Measurements from ENCODE around the gene NARF.
"Not testable (repeated sequence)": the region's sequence is repeated elsewhere in the genome, so short reads cannot be mapped to it uniquely, and the experiment has no call there.

Gene NARF

DNA sequence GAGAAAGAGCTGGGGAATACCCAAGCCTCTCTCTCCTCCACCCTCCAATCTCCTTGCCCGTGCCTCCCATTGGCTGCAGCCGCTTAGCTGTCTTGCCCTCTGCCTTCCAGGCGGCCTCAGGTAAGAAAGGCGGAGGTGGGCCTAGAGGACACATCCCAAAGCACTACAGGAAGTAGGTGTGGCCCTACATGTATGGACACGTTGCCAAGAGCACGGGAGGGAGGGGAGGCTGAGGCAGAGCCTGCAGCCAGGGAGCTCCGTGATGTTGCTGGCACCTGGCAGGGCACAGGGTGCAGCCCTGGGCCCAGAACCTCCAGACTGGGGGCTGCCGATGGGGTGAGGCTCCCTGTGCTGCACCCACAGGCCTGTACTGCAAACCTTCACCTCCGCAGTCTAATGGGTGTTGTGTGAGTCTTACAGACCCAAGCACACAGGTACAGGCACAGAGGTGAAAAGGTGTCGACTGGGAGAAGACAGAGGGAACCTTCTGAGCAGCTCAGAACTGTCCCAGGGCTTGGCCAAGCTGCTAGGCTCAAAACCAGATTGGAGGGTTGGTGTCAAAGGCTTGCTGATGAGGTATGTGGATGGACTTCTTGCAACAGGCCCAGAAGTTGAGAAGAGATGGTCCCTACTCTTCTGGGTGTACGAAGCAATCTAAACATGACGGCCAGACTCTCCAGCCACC, 37.4 kb downstream of the NARF start:
- in situ Hi-C loops (cut with HindIII; ENCODE audit: low sequenced_read_pairs), result no loop called here

DNA sequence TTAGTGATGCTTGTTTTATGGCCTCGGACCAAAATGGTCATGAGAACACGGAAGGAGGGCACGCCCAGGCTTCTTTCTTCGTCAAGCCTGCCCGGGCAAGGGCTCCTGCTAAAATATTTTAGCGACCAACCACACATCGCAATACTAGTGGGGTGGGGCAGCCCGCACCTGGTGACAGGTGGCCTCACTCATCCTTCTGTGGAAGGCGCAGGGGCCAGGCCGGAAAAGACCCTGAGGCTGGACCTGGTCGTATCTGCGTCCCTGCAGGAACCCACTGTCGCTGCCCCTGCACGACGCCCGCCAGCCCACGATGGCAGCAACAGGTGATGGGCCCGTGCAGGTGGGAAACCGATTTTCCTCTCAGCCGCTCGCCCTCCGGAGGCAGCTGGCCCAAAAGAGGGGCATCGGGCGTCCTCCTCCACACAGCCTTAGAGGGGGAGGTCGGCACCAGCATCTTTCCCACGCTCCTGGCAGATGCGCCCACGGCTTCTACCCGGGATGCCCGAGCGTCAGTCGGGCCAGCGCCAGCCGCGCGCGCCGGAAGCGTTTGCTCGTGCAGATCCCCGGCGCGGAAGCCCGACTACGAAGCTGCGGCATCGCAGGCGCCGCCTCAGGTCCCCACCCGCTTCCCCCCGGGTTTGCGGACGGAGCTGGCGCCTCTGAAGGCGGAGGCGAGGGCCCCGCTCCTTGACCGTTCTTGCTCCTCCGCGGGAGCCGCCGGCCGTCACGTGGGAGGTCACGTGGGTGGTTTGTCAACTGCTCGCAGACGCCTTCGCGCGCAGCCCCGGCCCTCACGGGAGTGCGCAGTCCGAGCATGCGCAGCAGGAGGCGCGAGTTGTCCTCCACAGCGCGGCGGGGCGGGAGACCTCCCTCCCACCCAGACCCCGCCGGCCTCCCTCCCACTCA, 38.2 kb downstream of the NARF start:
- in situ Hi-C loops (cut with HindIII; ENCODE audit: low sequenced_read_pairs), result no loop called here

DNA sequence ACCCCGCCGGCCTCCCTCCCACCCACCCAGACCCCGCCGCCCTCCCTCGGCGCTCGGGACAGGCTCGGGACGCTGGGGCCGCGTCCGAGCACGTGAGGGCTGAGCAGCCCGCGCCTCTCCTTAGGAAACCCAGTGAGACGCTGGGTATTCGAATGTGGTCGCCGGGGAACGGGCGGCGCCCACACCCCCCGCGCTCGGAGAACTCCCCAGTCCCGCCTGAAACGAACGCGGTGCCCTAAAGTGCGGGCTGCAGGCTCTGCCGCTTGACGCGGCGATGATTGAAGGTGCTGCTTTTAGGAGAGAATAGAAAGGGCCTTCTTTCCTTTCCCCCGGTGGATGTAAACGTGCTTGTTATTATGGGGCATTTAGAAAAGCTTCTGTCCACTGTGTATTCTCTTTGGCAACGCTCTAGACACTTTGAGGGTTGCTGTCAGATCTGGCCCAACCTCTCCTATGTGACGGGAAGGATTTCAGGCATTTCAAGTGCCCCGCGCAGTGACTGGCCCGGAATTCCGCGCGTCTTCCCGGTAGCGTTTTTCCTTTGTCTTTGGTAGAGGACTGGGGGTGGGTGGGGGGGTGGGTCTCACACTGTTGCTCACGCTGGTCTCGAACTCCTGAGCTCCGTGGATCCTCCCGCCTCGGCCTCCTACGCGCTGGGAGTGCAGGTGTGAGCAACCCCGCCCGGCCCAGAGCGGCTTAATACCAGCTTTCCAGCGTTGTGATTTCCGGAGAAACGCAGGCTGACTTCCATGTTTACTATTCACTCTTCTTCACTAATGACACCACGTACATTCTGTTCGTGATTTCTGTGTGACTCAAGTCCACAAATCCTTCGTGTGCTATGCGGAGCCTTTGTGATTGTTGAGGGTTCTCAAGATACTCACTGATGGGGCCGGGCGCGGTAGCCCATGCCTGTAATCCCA, 39.2 kb downstream of the NARF start:
- in situ Hi-C loops (cut with HindIII; ENCODE audit: low sequenced_read_pairs), result no loop called here

DNA sequence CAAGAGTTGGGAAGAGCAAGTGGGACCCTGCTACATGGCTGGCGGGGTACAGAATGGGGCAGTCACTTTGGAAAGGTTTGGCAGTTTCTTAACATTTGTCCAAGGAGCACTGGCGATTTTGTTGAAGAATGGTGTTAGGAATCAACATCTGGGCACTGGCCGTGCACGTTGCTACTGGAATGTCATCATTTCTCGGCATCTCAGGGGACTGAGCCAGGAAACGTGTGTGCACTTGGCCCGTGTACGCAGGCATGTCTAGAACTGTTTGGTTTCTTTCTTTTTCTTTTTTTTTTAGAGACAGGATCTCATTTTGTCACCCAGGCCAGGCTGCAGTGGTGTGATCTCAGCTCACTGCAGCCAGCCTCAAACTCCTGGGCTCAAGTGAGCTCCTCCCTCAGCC, 43.7 kb downstream of the NARF start:
- in situ Hi-C loops (cut with HindIII; ENCODE audit: low sequenced_read_pairs), result no loop called here

DNA sequence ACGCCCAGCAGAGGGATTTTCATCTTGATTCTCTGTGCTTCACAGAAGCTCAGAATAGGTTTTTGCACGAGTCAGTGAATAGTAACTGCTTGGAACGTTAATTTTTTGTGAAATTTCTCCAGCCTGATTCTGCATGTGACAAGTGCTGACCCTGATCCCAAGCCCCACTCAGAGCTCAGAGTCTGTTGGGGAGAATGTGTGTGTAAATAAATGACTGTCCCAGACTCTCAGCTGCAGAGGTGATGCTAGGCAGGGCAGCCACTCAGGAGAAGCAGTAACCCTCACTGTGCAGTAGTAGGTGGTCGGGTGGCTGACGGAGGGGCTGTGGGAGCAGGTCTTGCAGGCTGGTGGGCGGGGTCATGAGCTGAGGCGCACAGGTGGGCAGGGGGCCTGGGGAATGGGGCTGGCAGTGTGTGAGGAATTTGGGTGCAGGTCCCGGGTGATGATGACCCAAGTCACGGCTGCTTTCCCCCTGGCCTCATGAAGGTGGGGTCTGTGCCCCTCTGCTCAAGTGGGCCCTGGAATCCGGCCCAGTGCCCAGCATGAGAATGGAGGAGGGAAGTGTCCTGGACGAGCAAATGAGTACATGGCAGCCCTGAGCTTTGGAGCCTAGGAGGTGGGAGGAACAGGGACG, 44.7 kb downstream of the NARF start:
- in situ Hi-C loops (cut with HindIII; ENCODE audit: low sequenced_read_pairs), result no loop called here

DNA sequence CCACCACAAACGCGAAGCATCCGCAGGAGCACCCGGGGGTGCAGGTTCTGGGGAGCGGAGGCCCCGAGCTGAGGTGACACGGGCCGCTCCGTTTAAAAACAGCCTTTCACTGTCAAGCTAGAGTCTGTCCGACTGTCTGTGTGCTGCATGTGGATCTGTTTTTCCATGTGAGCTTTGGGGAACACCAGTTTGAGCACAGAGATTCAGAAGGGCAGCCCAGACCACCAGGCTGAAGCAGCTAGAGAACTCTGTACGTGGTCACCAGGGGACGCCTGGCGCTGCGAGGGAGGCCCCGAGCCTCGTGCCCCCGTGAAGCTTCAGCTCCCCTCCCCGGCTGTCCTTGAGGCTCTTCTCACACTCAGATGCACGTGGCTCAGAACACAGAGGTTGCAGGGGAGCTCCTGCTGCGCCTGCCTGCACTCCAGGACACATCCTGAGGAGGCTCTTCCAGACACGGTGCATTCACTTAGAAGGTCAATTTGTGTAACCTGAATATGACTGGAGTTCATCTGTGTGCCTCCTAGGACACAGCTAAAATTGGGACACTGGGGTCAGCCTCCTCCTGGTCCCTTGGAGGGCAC, 45.3 kb downstream of the NARF start:
- in situ Hi-C loops (cut with HindIII; ENCODE audit: low sequenced_read_pairs), result no loop called here

DNA sequence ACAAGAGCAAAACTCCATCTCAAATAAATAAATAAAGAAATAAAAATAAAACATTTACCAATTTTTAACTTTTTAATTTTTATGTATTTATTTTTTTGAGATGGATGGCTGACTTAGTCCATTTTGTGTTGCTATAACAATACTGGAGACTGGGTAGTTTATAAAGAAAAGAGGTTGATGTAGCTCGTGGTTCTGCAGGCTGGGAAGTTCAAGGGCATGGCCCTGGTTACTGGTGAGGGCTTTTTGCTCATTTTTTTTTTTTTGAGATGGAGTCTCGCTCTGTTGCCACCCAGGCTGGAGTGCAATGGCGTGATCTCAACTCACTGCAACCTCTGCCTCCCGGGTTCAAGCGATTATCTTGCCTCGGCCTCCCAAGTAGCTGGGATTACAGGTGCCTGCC, 46.8 kb downstream of the NARF start:
- in situ Hi-C loops (cut with HindIII; ENCODE audit: low sequenced_read_pairs), result no loop called here

DNA sequence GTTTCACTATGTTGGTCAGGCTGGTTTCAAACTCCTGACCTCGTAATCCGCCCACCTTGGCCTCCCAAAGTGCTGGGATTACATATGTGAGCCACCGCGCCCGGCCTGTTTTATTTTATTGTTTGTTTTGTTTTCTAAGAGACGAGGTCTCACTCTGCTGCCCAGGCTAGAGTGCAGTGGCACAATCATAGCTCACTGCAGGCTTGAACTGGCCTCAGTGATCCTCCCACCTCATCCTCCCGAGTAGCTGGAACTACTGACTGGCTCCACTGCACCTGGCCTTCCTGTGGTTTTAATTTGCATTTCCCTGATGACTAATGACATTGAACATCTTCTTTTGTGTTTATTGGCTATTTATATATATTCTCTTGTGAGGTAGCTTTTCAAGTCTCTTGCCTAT, 47.9 kb downstream of the NARF start:
- in situ Hi-C loops (cut with HindIII; ENCODE audit: low sequenced_read_pairs), result not testable (repeated sequence)

DNA sequence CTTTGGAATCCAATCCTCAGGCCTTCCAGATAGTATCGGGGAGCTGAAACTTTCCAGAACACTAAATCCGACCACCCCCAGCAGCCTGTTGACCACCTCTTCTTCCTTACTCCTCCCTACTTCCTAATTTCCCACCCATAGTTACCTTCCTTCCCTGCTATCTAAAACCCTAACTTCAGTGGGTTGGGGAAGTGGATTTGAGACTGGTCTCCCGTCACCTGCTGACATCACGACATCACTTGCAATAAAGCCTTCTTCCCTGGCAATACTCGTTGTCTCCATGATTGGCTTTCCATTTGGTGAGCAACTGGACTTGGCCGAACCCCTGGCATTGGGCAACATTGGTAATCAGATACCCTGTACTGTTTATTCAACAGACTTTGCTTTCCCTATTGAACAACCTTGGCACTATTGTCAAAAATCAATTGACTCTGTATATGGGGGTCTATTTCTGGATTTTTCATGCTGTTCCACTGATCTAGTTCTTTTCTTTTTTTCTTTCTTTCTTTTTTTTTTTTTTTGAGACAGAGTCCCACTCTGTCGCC, 49.2 kb downstream of the NARF start:
- in situ Hi-C loops (cut with HindIII; ENCODE audit: low sequenced_read_pairs), result no loop called here

DNA sequence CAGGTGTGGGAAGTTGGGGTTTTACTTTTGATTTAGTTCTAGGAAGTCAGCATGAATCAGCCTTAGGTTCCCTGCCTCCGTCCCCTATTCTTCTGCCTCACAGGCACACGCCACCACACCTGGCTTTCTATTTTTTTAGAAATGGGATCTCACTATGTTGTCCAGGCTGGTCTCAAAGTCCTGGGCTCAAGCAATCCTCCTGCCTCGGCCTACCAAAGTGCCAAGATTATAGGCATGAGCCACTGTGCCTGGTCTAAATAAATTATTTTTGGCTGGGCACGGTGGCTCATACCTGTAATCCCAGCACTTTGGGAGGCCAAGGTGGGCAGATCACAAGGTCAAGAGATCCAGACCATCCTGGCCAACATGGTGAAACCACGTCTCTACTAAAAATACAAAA, 53.1 kb downstream of the NARF start:
- in situ Hi-C loops (cut with HindIII; ENCODE audit: low sequenced_read_pairs), result not testable (repeated sequence)

DNA sequence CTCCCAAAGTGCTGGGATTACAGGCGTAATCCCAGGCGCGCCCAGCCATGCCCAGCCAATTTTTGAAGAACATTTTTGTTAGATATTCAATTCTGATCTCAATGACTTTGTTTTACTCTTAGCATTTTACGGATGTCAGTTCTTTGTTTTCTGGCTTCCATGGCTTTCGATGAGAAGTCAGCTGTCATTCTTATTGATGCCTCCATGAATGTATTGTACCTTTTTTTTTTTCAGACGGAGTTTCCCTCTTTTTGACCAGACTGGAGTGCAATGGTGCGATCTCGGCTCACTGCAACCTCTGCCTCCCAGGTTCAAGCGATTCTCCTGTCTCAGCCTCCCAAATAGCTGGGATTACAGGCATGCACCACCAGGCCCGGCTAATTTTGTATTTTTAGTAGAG, 55.3 kb downstream of the NARF start:
- in situ Hi-C loops (cut with HindIII; ENCODE audit: low sequenced_read_pairs), result not testable (repeated sequence)

DNA sequence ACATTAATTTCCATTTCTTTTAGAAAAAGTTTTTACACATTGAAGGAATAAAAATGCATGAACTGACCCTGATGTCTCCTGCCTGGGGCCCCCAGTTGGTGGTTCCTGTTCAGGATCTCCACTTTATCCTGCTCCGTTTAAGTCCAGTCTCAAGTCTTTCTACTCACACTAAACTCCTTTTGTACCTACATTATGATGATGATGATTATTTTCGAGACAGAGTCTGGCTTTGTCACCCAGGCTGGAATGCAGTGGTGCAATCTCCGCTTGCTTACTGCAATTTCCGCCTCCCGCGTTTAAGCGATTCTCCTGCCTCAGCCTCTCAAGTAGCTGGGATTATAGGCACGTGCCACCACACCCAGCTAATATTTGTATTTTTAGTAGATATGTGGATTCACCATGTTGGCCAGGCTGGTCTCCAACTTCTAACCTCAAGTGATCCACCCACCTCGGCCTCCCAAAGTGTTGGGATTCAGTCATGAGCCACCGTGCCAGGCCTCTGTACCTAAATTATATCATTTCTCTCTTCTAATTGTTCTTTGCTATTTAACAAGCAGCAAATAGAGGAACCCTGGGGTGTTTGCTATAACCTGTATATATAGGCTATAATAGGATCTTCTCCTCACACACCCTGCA, 58.8 kb downstream of the NARF start:
- in situ Hi-C loops (cut with HindIII; ENCODE audit: low sequenced_read_pairs), result no loop called here

DNA sequence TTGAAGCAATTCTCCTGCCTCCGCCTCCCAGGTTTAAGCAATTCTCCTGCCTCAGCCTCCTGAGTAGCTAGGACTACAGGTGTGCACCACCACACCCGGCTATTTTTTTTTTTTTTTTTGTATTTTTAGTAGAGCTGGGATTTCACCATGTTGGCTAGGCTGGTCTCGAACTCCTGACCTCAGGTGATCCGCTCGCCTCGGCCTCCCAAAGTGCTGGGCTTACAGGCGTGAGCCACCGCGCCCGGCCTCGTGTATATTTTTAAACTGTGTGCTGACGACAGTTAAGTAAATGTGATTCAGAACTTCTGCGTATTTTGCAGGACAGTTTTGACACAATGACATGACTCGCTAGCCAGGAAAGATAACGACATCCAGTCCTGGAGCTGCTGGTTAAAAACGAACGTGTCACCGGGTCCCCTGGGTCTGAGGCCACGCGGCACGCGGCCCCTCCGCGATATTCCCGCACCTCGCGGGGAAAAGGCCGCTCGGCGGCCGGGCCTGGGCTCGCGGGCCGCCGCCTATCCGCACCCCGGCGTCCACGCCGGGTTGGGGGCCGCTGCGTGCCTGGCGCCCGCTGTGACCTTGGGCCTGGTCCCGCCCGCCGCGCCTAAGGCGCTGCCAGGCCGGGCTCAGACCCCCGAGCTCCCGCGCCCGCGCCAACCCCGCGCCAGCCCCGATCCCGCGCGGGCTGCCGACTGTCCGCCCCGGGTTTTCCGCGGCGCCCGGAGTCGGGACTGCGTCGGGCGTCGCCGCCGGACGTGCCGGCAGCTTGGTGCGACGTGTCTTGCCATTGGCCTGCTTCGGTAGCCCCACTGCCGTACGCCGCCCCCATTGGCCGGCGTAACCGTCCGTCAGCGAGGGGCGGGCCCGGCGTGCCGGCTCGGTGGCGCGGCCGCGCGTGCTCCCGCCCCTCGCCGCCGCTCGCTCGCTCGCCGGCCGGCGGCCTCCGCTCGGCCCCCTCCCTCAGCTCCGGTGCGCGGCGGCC, 60.6 kb downstream of the NARF start, which contains the start of gene FOXK2:
Gene FOXK2 (plus strand): TSS at position 907 of the 985 bp plus-strand sequence. CDS start 157 bp downstream, outside the sequence.
- in situ Hi-C loops (cut with HindIII; ENCODE audit: low sequenced_read_pairs), result no loop called here

DNA sequence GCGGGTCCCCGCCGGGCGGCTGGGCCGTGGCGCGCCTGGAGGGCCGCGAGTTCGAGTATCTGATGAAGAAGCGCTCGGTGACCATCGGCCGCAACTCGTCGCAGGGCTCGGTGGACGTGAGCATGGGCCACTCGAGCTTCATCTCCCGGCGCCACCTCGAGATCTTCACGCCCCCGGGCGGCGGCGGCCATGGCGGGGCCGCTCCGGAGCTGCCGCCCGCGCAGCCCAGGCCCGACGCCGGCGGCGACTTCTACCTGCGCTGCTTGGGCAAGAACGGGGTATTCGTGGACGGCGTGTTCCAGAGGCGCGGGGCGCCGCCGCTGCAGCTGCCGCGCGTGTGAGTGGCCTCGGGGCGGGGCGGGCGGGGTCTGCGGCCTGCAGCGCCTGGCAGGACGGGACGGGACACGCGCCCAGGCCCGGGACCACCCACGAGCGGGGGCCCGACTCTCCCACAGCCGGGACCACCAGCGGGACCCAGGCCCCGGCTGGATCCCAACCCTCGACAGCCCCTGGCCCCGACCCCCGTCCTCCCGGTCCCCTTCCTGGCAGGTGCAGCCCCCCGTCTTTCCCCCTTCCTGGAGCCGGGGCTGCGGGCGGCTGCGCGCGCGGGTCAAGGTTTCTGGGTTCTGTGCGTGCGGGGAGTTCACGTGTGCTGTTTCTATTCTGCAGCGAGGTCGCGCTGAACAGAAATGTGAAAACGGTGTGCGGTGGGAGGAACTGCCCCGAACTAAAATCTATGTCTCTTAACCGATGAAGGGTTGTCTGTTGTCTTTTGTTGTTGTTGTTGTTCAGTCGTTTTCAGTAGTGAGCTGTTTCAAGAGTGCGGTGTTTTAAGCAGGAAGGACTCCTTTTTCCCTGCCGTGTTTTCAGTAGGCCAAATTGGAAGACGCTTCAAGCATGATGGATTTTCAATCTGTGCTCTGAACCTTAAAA, 61.7 kb downstream of the NARF start:
- in situ Hi-C loops (cut with HindIII; ENCODE audit: low sequenced_read_pairs), result no loop called here

DNA sequence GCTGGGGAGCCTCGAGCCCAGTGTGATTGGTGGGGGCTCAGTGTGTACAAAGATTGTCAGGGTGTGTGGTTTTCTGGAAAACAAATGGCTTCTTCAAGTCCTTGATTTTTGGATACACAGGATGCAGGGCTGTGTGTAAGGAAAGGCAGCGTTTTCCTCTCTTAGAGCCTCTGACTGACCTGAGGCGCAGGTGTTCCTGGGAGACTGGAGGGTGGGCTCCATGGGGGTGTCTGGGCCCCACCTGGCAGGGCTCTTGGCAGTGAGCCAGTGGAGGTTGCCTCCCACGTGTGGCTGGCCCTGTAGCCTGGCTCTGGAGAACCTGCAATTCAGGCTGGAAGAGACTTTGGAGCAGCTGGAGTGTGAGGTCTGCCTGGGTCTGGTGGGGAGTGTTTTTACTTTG, 66.0 kb downstream of the NARF start:
- in situ Hi-C loops (cut with HindIII; ENCODE audit: low sequenced_read_pairs), result no loop called here

DNA sequence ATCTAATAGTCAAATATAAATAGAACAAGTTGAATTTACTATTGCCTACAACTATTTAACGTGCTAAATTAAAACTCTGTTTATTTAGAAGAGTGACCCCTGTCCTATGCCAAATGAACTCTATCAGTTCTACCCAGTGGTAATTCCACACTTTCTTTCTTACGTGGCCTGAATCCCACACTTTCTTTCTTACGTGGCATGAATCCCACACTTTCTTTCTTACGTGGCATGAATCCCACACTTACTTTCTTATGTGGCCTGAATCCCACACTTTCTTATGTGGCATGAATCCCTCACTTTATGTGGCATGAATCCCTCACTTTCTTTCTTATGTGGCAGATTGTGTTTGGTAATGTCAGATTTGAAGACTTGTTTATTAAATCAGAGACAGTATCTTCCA, 67.2 kb downstream of the NARF start:
- in situ Hi-C loops (cut with HindIII; ENCODE audit: low sequenced_read_pairs), result loop anchor here (25.0 kb wide), 1 partner anchor 388 kb away; no protein-coding TSS in a partner anchor

DNA sequence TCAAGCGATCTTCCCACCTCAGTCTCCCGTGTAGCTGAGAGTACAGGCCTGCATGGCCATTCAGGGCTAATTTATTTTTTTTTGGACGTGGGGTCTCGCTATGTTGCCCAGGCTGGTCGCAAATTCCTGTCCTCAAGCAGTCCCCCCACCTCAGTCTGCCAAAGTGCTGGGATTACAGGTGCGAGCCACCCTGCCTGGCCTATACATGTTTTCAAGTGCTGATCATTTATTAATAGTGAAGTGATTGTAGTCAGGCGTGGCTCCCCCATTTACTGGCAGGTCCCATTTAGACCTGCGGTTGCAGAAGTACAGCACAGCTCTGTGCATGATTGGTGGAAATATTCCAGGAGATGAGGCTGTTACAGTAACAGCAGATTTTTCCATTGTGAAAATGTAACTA, 69.4 kb downstream of the NARF start:
- in situ Hi-C loops (cut with HindIII; ENCODE audit: low sequenced_read_pairs), result loop anchor here (25.0 kb wide), 1 partner anchor 391 kb away; no protein-coding TSS in a partner anchor
